ENCODE measurements around the gene UNC5C. TPM values are rescaled to one million over a fixed set of nuclear protein-coding genes. Genes with fewer than 3 reads are reported as not detected.

Gene UNC5C
- total and polyA plus RNA-seq, 2 of the 8 experiments (the other 6 are each of a cell fraction or from before 2014, with no cell fraction given) = 0.30 to 1.3 TPM

- no peak overlapping the region for H3K18ac ChIP-seq (ENCODE audit: extremely low read depth, low read length)
- FAIRE-seq = no peak
These were observed 35.8 kb downstream of the UNC5C start for GRCh38 chr4:95513022-95513421.

More at GRCh38 chr4:95513022-95513421, 35.8 kb downstream of the UNC5C start:
- Histone ChIP-seq H3K79me1 (ENCODE audit: low read depth, low read length) (no peaks in the 10 kb centered on the region), H2BK120ac (replicated peaks; ENCODE audit: low read depth, low read length) (no peak overlapping the region), H3K27me3 (replicated peaks in 1 of 4; ENCODE audit: control insufficient read depth in 3 of 4, extremely low read depth in 1 of 4, insufficient read depth in 3 of 4, low read length in 3 of 4) (no peaks in the 10 kb centered on the region), H4K5ac (ENCODE audit: insufficient read length, low read depth, low read length) (no peak overlapping the region), H3K56ac (replicated peaks; ENCODE audit: insufficient read length, low read depth, low read length) (no peak overlapping the region), H3K4me3 (ENCODE audit: extremely low read depth in 1 of 4, insufficient read depth in 2 of 4, low read depth in 3 of 4, low read length in 4 of 4) (no peak overlapping the region), H3K23ac (ENCODE audit: insufficient read length) (no peak overlapping the region), H2BK20ac (ENCODE audit: low read length) (no peak overlapping the region), H3K79me2 (ENCODE audit: control insufficient read depth in 1 of 2, insufficient read depth in 2 of 2, low read length in 2 of 2) (no peaks in the 10 kb centered on the region), H3K9ac (replicated peaks in 1 of 4; ENCODE audit: extremely low read depth in 1 of 4, low read depth in 3 of 4, low read length in 3 of 4) (no peak overlapping the region), H3K4me1 (replicated peaks in 1 of 4; ENCODE audit: control insufficient read depth in 3 of 4, insufficient read depth in 4 of 4, low read length in 3 of 4) (no peaks in the 10 kb centered on the region), H2AFZ (ENCODE audit: low read length) (no peak overlapping the region), H2BK15ac (ENCODE audit: low read length) (no peak overlapping the region), H4K91ac (replicated peaks; ENCODE audit: insufficient read length, low read length) (no peak overlapping the region), H4K20me1 (replicated peaks in 1 of 2; ENCODE audit: control insufficient read depth in 1 of 2, insufficient read depth in 2 of 2, low read length in 2 of 2) (no peaks in the 10 kb centered on the region), H3K9me3 (ENCODE audit: insufficient read depth in 2 of 2, low read depth in 1 of 2, low read length in 1 of 2) (no peaks in the 10 kb centered on the region), H3K27ac (ENCODE audit: low read depth, low read length) (no peak overlapping the region), H2AK5ac (ENCODE audit: low read depth, low read length) (no peak overlapping the region), H3K23me2 (ENCODE audit: low read depth, low read length) (no peaks in the 10 kb centered on the region), H2BK5ac (ENCODE audit: low read depth, low read length) (no peak overlapping the region), H3K36me3 (ENCODE audit: control insufficient read depth in 2 of 4, insufficient read depth in 4 of 4, low read length in 3 of 4) (no peaks in the 10 kb centered on the region), H3K4ac (replicated peaks; ENCODE audit: insufficient read length, low read depth, low read length) (no peak overlapping the region), H3K14ac (ENCODE audit: insufficient read length) (no peak overlapping the region), H3K4me2 (ENCODE audit: insufficient read depth in 1 of 2, low read depth in 2 of 2, low read length in 2 of 2) (no peak overlapping the region), H2BK12ac (ENCODE audit: low read depth, low read length) (no peak overlapping the region), H4K8ac (ENCODE audit: extremely low read depth, insufficient read depth, low read length) (no peak overlapping the region)
- TF ChIP-seq BACH1 (IDR thresholded peaks at IDR 0.05; ENCODE audit: low read length) (no peak), EGR1 (IDR thresholded peaks at IDR 0.05; ENCODE audit: borderline replicate concordance, low read depth, low read length) (no peak), SP1 (IDR thresholded peaks at IDR 0.05; ENCODE audit: low read depth, low read length) (no peak), ASH2L (IDR thresholded peaks at IDR 0.05; ENCODE audit: low read length) (no peak), CTBP2 (IDR thresholded peaks at IDR 0.05; ENCODE audit: borderline replicate concordance, insufficient read depth, insufficient read length, low read length) (no peak), CTCF (IDR thresholded peaks at IDR 0.05; ENCODE audit: control extremely low read depth in 1 of 3, insufficient read depth in 1 of 3, low read depth in 1 of 3, low read length in 3 of 3) (no peak), USF2 (IDR thresholded peaks at IDR 0.05; ENCODE audit: low read length) (no peak), SP2 (IDR thresholded peaks at IDR 0.05; ENCODE audit: low read length) (no peak), MAX (IDR thresholded peaks at IDR 0.05) (no peak)
- ChIA-PET CTCF (ENCODE audit: partially characterized antibody) (interaction anchor here (0.8 to 1.2 kb wide), 2 partner anchors 10 to 210 kb away, joined by 3 read pairs; no protein-coding TSS in a partner anchor), POLR2A (ENCODE audit: partially characterized antibody) (no interaction called here)
- 86% methylated on average over 4 of the region's 4 CpGs; no CpG with 5 or more reads in 1 of the 2 experiments for whole genome bisulfite sequencing, 2 experiments (ENCODE audit: extremely low coverage in 1 of 2, insufficient coverage in 1 of 2, insufficient read length in 1 of 2, insufficient replicate concordance in 2 of 2, low coverage in 1 of 2, low lambda C conversion rate in 2 of 2, missing lambda C conversion rate in 1 of 2)
- no peak for DNase-seq (ENCODE audit: low read depth in 1 of 2, low spot score in 2 of 2)
